GM18861 (cell line): ENCODE results near the gene CACNA2D2.

Experiments
- ATAC-seq: cut with Tn5 transposase; IDR thresholded peaks from one replicate; pipeline ENCODE4 v1.9.1; 2021; ENCODE audit not compliant: unreplicated experiment

Gene CACNA2D2

DNA sequence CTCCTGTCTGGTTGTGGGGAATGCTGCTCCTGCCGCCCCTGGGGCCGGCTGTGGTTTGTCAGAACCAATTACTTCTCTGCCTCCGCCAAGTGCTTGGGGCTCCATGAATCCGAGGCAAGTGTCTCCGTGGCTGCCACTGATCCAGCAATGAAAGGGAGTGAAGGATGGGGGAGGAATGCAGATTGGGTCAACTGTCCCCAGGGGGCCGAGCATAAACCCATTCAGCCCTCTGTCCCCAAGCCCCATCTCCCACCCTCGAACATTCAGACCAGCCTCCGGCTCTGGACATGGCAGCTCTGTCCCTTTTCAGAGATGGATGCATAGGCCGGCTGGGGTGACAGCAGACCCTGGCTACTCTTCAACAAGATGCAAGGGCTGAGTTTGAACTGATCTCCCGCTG is 35.5 kb downstream of the CACNA2D2 start:
- no peak for ATAC-seq

DNA sequence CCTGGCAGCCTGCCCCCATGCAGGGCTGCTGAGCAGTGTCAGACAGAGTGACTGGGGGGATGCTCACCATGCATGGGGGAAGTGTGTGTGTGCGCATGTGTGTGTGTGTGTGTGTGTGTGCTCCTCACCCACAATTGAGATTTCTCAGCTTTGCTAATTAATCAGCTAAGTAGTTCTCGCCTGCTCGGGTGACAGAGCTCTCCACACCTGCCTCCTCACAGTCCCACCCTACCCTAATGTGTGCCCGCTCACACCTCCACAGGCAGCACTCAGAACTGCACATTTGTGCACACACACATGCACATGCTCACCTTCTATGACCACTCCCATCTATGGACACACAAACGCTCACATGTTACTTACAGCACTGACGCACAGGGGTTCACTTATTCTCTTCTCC is 37.3 kb downstream of the CACNA2D2 start:
- no peak for ATAC-seq

DNA sequence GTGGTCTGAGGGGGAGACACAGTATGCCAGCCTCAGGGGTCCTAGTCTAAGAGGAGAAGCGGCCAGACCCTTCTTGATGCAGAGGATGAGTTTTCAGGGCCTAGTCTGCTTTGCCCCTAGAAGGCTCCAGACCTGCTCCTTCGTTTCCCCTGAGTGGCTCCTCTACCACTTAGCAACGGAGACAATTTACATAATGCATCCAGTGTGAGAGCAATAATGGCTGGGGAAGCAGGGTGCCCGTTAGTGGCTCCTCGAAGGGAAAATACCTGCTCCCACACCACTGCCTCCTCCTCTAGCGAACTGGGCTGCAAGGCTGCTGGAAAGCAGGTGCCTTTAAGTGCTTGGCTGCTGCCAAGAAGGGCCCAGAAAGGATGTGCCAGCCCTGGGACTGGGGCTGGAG is 38.9 kb downstream of the CACNA2D2 start:
- no peak for ATAC-seq

DNA sequence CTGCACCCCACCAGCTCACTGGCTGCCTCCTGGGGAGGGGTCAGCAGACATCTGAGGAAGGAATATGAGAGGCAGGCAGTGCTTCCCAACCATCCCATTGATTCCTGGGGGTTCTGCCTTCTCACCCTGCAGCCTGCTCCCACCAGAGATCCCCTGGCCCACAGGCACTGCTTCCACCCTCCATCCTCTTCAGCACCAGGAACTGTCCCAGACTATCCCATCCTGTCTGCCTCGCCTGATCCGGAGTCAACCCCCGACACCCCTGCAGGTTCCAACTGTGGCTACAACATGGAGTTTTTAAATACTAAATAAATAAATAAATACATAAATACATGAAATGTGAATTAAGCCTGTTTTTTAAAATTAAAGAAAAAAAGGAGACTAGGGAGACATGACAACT is 43.6 kb downstream of the CACNA2D2 start:
- no peak for ATAC-seq

DNA sequence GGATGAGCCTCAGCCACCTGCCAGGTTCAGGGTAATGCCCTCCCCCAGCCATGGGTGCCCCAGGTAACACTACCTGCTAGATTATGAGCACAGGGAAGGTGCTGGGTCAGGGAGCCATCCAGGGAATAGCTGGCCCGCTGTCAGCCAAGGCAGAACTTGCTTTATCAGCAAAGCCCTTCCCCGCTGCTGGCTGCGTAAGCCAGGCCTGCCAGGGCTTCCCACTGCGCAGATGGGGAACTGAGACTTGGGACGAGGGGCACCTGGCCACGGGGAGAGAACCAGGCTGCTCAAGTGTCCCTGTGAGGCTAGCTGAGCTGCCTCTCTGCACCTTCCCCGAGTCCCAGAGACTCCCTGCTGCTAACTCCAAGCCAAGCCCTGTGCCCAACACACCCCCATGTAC is 45.4 kb downstream of the CACNA2D2 start:
- ATAC-seq: no peak

DNA sequence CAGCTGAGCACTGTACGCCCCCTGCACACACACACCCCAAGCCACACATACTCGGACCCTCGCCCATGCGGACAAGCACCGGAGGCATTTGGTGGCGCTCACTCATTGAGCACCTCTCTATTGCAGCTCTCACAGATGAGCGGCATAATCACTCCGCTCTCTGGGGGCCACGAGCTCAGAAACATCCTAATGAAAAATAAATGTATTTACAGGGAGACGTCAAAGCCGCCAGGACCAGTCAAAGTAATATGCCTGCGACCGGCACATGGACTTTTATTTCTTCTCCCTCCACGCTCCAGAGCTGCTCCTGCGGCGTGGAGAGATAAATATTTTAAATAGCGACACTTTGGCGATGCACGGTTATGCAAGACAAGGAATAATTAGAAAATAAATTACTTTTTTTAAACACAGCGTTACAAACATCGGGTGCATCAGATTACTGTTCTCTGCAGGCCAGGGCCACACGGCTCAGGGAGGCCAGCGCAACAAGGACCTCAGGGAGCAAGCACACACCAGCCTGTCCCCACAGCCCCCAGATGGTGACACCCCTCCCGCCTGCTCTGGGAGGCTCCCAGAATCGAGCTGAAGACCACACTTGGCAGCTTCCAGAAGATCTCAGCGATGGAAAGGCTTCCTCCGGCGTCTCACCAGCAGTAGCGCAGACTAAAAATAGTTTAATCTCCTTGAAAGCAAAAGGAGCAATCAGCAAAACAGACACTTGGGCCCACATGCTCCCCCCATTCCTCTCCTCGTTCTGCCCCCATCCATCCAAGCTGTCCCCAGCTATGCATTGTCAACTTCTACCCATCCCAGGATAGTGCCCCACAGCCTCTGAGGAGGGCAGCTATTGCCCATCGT is 48.0 kb downstream of the CACNA2D2 start:
- no peak for ATAC-seq

DNA sequence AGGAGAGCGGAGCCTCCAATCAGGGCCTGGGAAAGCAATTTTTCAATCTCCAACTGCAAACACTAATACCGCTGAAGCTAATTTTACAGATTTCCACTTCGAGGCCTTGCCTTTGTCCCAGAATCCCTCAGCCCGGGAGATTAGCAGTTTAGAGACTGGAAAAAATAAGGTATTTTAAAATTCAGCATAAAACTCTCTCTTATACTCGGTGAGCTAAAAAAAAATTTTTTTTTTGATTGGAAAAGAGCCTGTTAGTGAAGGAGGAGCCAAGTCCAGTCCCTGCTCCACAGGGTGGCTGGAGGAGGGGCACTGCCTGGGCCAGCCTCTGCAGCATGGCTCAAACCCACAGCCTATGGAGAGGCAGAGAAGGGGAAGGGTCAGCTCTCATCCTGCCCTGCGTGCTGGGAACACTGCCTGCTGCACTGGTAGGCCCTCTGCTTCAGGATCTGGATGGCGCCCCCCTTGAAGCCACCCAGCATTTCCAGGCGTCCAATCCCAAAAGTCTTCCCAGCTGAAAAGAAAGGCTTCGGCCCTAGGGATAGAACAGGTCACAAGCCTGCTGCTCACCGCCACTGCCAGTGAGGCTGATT is 48.9 kb downstream of the CACNA2D2 start:
- no peak for ATAC-seq

DNA sequence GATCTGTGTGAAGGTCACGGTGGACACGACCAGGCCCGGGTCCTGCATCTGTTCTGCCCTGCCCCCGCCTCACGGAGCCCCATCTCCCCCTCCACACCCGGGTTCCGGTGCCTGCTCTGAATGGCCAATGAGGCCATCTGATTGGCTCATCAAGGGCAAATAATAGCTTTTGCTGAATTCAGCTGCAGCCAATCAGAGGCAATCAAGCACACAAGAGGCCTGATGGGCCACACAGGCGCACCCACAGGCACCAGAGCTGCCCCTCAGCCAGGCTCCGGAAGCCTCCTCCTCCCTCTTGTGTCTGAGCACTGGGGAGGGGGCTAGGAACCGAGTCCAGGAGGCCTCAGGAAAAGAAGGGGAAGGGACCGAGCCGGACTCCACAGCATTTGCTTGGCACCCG is 49.5 kb downstream of the CACNA2D2 start:
- ATAC-seq: no peak

DNA sequence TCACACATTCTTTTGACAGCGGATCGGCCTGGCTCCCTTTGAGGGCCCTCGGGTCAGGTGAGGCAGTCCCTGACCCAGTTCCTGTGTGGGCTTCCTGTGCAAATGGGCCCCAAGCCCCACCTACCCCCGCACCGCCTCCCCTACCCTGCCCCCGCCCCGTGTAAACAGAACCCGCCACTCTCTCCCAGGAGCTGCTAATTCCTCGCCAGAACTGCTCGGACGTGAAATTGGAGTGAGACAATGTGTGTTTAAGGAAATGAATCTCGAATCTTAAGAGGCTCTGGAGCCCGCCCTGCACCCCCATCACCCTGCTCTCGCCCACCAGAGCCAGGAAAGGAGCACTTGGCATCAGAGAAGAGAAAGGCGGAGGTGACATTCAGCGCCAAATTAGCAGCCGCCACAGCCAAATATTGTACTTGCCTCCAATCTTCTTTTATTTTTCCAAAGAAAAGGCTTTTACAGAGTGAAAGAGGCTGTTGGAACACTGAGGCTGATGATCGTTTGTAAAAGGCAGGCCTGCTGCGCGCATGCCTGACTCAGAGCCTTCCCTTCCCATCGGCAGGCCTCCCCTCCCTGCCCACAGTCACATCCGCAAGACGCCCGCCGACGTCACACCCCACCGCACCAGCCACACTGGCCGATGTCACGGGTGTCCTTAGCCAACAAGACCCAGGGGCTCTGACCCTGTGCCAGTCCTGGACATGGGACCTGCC is 53.1 kb downstream of the CACNA2D2 start:
- ATAC-seq: no peak

DNA sequence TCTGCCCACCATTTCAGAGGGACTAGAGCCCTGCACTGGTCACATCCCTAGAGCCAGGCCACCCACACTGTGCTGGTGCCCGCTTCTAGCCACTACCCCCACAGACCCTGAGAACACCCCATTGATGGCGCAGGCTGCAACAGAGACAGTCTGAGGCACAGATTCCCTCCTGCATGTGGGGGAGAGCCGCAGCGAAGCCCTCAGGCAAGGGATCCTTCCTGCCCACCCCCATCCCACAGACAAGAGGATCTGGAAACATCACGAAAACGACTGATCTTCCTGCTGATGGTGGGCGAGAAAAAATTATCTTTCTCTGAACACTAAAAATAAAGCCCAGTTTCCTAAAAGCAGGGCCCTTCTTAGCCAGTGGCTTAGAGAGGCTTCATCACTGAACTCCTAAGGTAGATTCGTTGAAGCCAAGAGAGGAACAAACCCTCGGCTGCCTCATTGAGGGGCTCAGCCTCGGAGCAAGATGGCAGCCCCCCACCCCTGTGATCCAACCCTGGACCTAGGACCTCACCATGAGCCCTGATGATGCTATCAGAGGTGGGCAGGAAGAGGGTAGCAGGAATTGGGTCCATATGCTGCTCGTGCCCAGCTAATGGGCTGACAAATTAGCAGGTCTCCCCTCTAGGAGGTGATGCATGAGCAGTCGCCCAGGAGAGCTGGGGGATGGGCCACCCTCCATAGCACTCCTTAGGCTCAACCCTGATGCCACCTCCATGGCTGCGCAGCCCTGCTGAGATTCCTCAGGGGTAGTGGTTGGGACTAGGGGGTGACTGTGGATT is 54.5 kb downstream of the CACNA2D2 start:
- no peak for ATAC-seq

DNA sequence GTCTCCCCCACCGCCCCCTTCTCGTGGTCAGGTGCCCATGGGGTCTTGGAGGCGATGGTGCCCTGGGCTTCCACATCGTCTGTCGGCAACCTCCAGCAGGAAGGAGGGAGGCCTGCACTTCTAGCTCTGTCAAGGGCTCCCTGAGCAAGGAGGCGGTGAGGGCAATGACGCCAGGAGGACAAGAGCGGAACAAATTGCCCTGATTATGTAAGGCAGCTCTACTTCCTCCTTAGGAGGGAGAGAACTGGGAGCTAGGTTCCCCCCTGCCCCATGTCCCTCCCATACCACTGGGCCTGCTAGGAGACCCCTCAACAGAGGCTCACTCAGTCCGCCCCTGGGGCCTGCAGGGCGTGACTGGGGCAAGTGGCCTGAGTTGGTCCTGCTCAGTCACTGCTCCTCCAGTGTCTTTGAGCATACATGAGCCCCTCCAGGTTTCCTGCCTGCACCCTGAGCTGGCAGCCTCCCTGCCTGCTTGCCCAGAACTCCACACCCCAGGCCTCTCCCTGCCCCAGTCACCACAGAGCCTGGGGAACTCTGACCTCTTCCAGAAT is 56.1 kb downstream of the CACNA2D2 start:
- no peak for ATAC-seq

DNA sequence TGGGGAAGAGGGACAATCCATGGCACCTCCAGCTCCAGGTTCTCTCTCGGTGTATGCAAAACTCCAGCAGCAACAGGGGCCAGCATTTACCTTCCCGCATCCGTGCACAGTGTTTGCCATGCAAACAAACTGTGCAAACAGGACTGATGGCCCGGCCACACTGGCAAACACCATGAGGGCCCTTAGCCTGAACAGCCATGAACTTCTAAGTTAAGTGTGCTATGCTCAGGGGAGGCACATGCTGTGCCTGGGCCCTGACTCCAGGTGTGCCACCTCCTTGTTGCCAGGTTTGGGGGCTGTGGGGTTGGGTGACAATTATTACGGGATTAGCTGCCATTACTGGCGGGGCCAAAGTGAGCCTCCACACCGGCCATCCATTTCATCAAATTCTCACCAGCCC is 57.5 kb downstream of the CACNA2D2 start:
- no peak for ATAC-seq

DNA sequence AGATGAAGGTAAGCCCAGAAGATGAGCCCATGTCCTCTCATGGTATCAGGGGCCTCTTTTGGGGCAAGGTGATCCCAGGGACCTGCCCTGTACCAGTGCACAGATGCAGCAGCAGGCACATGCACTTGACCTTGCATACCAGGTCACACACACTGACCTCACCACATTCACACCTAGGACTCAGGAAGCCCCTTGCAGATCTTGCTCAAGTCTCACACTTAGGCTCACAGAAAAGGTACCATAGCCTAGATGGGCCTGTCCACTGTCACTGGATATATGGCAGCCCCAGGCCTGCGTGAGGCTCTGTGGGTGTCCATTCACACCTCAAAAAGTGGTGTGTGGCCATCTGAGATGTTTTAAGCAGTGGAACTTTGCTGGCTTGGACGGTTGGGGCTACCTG is 58.7 kb downstream of the CACNA2D2 start:
- ATAC-seq: no peak

DNA sequence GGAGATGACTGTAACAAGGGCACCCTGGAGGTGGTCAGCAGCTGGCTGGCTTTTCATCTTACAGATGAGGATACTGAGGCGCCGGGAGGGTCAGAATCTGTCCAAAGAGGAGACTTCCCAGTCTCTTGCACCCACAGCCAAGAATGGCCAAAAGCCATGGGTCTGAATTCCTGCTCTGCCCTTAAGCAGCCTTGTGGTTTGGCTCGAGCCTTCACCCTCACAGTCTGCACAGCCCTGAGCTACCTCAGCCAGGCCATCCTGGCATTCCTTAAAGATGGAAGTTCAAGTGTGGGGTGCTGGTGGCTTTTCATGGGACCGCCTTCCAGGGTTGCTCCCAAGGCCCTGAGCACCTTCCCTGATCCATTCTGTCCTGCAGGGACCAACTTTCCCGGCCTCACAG is 59.2 kb downstream of the CACNA2D2 start:
- no peak for ATAC-seq

DNA sequence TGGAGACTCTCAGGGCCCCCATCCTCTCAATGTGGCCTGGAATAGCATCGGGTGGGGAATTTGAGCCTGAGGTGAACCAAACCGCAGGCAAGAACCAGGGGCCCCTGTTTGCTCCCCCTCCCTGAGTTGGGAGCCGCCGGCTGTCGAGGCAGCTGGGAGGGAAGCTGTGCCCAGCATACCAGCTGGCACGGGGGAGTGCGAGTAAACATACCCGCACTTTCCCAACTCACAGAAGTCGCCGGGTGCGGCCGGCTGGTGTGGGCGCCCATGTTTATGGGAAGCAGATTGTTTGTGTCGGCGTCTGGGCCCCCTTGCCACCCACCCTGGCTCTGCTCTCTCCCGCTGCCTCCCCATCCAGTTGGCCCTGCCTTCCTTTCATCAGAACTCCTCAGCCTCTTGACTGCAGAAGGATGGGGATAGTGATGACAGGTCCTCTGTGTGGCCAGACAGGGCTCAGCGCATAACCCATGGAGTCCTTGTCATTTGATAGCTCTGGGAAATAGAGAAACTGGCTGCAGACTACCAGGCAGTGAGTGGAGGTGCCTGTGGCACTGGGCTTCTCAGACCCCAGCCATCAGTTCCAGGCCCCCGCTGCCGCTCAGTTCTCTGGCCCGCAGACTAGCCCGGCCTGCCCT is 60.4 kb downstream of the CACNA2D2 start:
- ATAC-seq: no peak

DNA sequence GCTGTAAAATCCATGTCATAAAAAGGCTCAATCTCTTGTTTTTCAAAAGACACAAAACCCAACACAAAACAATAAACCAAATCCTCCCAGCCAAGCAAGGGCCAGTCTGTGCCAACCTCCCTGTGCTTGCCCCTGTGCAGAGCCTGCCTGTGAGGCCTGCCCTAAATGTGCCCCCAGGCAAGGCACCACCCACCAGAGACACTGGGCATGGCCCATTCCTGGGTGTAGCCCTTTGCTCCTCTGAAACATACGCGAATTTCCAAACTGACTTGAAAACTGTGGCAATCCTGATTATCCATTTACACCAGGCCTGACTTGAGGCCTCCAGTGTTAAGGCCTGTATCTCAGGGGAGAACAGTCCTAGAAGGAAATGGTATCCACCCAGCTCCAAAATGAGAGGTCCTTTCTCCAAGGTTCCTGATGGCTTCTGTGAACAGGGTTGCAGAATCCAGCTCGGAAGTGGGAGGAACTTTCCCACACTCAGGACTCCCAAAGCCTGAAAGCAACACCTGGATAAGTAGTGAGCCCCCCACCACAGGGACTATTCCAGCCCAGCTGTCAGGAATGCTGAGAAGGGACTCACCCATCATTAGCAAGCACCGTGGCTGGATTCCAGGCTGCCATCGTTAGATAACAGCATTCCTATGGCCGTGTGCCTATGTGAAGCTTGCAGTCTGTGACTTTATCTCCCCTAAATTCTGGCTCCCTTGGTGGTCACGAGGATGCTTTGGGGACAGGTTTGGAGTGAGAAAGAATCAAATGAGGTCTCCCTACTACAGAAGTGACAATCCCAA is 61.8 kb downstream of the CACNA2D2 start:
- no peak for ATAC-seq

DNA sequence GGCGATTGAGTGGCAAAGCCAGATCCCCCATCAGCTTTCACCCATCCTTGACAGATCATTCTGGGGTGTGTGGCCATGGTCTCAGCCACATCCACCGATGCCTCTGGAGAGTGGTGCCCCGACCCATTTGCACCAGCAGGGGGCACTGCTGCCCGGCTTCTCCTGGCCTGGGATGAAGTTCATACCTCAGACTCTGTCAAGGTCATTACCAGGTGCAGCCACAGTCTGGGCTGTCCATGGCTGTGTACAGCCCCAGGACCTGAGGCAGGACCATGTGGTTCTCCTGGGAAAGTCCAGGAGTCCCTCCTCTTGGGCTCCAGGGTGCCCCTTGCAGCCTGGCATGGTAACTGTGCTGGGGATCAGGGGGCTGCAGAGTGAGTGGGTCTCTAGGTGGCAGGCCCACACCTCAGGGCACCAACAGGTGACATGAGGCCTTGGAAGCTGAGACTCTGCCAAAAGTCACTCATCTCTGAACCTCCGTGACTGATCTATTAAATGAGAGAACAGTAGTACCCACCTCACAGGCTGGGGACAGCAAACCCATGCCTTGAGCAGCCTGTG is 67.2 kb downstream of the CACNA2D2 start:
- no peak for ATAC-seq

DNA sequence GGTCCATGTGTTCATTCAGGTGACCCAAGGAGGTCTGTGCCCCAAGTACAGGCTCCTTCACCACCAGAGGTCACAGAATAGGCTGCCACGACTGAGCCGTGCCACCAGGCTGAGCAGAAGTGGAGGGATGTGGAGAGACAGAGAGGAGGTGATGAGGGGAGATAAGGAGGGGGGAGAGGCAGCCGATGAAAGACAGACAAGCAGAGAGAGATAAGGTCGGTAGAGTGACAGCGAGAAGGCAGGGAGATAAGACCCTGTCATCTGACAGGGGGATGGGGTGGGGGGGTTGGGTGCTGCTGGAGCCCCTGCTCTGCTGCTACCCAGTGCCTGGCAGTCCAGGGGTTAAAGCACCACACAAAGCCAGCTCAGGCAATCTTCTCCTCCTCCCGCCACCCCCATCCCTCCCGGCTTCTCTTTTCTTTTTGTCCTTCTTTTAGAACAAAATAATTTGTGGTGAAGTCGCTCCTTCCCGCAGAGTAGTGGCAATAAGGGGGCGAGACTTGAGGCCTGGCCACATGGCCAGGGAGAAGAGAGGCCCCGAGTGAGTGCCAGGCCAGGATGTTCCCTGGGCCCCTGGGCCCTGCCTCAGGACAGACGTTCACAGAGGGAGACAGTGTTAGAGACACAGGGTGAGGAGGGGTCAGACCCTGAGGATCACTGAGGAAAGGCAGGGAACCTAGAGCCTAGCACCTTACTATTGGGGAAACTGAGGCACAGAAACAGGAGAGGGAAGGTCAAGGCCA is 67.9 kb downstream of the CACNA2D2 start:
- no peak for ATAC-seq

DNA sequence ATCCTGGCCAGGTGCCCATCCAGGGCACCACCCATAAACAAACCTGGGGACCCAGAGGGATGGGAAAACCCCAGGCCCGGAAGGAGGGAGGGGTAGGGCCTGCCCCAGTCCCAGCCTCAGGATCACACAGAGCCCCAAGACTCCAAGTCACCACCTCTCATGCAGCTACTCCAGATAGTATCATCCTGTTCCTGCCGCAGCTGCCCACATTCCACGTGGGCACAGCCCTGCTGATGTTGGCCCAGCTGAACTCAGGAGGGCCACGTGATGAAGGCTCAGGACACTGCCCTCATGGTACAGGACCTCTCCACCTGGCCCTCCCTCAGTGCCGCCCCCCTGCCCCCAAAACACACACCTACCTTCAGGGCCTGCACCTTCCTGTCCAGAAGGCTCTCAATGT is 69.5 kb downstream of the CACNA2D2 start:
- ATAC-seq: no peak
